Activated T-cell treated with anti-CD3 and anti-CD28 coated beads, Interleukin-2, amount 50 U/mL, for 48 hours (primary cell): ENCODE measurements around the gene RBM19.

Source experiments
- DNase-seq, 2 experiments: peaks; one replicate each; pipeline ENCODE4 v3.0.0-alpha.2; 2020

The RBM19 gene

DNA sequence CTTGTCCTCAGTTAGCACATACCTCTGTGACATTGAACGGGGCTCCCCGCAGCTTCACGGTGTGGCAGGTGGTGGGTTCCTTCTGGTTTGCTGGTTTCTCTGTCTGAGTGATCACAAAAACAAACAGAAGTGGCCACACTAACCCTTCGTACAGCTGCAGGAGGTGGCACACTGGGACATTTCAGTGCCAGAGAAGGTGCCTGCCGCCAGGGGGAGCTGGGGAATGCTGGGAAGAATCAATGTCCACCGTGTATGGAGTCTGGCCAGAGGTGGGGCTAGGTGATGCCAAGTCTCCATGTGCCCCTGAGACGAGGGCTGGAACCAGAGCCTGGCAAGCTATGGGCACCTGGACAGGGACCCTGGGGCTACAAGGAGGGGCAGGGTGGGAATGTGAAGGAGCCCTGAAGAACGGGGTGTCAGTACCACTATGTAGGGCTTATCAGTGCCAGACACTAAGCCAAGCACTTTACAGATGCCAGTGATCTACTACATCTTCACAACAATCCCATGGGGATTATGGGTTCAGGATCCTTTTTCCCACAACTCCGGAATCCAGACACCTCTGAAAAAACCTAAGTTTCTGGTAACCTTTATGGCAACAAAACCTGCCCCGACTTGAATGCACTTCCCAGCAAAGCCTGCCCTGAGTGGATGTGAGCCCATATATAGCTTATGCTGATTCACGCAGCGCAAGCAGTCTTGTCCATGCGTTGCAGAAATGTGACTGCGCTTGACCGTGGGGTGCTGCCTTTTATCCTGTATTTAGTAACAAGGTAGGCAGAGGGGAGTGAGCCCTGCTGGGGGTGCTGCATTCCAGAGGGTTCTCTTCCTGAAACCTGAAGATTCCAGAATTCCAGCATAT lies 10.8 kb downstream of the RBM19 start:
- DNase-seq = no peak

DNA sequence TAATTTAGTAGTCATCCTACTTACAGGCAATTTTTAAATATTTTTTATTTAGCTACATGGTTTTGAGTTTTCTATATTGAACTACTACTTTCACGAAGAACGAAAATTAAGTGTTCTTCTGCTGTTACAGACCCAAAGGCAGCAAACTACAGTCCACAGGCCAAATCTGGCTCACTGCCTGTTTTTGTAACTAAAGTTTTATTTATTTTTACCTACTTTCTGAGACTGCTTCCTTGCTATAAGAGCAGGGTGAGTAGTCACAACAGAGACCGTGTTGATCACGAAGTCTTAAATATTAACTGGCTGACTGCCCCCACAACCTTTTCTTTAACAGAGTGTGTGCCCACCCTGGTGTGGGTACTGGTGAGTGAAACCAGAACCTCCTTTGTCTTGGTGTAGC lies 11.6 kb downstream of the RBM19 start:
- DNase-seq = no peak

DNA sequence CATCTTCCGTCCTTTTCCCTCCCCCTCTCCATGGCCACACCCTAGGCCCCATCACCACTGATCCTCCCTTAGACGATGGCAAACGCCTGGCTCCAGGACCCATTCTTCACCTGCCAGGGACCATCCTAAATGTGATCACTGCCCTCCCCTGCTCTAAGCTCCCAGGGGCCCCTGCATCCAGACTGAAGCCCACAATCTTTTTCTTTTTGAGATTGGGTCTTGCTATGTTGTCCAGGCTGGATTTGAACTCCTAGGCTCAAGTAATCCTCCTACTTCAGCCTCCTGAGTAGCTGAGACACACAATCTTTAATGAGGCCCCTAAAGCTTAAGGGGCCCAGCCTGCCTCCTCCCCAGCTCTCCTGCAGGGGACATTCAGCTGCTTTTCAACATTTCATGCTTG lies 15.3 kb downstream of the RBM19 start:
- no peak for DNase-seq

DNA sequence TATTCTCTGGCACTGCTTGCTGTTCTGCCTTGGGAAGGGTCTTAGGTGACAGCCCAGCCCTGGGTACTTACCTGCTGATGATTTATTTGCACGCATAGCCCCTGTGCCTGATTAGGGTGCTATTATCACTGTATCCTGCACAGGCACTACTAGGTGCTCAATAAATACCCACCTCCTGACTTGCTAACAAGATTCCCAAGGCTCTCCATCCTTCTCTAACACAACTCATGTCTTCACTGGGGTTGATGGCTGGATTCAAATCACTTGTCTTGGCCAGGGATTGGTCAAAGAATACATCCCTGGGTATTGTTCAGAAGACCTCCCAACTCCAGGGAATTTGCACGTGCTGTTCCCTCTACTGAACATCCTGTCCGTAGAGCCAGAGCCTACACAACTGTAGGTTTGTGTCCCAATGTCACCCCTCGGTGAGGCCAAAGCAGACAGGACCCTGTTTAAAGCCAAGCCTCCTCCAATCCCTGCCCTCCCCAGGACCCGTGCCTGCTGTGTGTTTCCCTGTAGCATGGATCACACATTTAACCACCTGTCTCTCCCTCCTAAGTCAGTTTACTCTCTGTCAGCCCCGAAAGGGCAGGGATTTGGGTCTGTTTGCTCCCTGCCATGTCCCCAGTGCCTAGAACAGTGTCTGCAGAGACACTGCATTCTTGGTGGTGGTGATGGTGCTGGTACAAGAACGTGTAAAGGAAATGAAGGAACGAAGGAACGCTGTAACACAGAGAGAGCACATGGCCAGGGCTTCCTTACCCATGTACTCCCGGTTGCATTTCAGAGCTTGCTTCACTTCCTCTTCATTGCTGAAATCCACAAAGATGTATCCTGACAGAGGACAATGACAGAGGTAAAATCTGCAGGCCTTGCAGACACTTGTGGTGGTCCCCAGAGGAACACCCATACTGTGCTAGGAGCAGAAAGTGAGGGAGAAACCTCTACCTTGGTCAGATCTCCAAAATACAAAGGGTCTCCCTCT lies 16.5 kb downstream of the RBM19 start:
- DNase-seq = no peak

DNA sequence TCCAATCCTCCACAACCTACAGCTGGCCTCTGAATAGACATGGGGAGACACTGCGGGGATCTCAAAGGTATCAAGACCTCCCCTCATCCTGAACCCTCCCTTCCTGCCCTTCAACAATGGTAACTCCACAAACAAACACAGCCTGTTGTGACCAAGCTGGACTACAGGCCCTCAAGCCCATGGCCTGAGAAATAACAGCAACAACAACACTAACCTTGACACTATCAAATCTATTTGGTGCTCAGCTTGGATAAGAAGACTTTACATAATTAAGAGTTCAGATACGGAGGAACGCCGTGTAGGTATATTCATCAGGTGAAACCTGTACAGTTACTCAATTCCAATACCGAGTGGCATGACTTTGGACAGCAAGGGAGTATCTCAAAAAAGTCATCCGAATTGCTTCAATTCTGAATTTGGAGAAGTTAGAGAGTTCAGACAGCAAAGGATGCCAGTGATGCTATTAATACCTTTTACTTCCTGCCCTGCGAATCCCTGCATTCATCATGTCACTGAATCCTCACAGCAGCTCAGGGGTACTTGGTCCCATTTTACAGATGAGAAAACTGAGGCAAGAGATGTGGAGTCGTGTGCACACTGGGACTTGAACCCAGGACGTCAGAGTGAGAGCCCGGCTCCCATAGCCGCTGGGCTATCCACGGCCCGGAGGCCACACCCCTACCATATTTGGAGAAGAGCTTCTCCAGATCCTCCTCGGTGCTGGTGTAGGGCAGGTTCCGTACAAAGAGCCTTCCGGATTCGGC lies 17.8 kb downstream of the RBM19 start:
- no peak for DNase-seq

GRCh38 chr12:113946175-113946574 lies 19.9 kb downstream of the RBM19 start:
- DNase-seq = no peak

DNA sequence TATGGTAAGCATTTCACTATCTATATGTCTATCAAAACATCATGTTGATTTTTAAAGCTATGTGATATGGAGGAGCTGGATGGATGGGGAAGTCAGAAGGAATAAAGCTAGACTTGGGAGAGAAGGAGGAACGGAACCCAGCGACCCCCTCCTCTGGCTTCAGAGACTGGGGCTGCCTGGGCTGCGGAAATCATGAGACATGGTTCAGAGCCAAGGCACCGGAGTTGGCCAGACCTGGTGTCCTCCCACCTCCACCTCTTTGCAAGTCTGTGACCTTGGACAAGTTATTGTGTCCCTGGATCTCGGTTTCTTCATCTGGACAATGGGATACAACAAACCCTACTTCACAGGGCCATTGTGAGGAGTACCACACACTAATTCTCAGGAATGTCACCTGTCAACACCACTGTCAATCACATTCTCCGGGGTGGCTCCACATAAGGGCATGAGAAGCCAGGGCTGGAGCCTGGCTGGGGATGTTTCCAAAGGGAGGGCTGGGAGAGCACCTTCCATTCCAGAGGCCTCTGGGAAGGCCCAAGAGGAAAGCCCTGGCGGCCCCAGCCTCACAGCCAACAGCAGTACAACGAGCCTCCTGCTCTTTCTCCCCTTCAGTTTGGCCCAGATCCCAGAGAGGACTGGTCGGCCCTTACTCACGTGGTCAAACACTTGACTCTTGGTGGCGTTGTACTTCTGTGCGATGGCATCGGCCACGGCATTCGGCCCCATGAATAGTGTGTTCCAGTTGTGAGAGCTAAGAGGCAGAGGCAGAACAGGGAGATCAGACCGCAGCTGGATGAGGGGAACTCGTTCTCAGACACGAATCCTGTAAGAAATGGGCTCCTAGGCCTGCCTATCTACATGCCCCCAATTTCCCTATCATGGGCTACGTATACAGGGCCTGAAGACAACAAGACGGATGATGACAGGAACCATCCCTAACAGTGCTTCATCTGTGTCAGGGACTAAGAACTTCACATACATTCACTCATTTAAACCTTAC lies 20.7 kb downstream of the RBM19 start:
- no peak for DNase-seq

GRCh38 chr12:113942209-113942608 lies 23.9 kb downstream of the RBM19 start:
- DNase-seq = no peak

- DNase-seq = no peak
Measured at GRCh38 chr12:113941208-113941486, 25.0 kb downstream of the RBM19 start.

- no peak for DNase-seq
Measured at GRCh38 chr12:113940357-113941207, 25.5 kb downstream of the RBM19 start.

- DNase-seq = no peak
Measured at GRCh38 chr12:113939867-113940266, 26.3 kb downstream of the RBM19 start.

- DNase-seq = no peak
Measured at GRCh38 chr12:113938471-113938870, 27.7 kb downstream of the RBM19 start.

DNA sequence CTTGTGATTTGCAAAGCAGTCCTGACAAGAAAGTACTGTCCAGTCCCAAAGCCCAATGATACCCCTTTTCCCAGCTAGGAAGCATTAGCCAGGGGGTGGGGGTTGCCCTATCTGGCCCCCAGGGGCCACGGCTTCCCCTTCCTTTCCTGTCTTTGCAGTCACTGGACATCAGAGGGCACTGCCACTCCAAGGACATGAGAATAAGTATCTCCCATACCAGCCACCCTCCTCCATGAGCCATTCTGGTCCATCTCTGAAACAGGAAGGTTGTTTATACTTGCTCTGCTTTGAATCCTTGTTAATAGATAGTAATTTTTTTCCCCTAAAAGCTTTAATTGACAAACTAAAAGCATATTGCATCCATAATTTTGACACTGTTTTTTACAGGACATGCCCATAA lies 29.7 kb downstream of the RBM19 start:
- DNase-seq = no peak

DNA sequence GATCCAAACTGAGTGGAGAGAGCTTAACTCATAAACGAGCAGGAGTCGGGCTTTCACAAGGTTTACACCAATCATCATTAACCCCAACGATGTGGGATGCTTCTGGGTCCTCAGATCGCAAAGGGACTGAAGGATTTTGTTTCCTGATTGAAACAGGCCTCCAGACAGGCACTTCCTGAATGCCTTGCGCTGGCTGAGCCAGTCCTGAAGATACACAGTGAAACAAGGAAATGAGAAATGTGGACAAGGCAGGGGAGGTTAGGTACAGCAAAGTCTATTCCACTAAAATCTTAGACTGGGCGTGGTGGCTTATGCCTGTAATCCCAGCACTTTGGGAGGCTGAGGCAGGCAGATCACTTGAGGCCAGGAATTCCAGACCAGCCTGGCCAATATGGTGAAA lies 30.7 kb downstream of the RBM19 start:
- DNase-seq = no peak

DNA sequence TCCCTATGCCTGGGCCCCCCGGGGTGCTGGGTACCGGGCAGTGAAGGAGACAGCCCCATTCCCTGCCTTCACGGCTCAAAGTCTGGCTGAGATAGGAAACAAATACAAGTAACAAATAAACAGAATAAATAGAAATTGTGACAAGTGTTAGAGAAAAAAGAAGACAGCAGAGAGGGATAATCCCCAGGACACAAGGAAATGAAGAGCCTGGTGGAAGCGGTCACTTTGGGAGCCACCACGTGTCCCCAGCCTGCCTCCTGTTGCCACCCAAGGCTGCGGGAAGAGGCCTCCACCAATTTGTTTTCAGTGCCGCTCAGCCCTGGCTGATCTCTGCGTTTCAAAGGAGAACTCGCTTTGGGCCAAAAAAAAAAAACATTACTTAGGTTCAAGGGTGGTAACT lies 31.2 kb downstream of the RBM19 start:
- DNase-seq = no peak

DNA sequence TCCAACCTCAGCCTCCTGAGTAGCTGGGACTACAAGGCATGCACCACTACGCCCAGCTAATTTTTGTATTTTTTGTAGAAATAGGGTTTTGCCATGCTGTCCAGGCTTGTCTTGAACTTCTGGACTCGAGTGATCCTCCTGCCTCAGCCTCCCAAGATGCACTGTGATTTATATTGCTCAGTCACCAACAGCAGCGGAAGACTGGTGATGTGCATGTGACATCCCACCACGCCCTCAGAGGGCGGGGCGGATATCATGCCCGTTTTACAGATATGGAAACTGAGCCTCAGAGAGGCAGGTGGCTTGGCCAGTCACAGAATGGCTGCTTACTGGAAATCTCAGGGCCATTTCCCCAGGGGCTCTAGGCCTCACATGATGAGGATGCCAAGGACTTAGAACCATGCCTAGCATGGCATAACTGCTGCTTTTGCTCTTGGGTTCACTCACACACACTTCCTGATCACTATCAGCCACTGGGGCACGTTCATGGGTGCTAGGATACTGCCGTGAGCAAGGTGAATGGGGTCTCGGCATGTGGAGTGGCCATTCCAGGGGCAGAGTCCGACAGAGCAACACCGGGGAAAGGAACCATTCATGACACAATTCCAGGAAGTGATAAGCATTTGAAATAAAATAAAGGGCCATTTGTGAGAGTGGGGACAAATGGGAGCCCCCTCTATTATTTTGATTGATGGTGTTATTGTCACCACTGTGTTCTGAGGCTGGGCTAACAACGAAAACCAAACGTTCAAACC lies 31.9 kb downstream of the RBM19 start:
- DNase-seq = no peak

DNA sequence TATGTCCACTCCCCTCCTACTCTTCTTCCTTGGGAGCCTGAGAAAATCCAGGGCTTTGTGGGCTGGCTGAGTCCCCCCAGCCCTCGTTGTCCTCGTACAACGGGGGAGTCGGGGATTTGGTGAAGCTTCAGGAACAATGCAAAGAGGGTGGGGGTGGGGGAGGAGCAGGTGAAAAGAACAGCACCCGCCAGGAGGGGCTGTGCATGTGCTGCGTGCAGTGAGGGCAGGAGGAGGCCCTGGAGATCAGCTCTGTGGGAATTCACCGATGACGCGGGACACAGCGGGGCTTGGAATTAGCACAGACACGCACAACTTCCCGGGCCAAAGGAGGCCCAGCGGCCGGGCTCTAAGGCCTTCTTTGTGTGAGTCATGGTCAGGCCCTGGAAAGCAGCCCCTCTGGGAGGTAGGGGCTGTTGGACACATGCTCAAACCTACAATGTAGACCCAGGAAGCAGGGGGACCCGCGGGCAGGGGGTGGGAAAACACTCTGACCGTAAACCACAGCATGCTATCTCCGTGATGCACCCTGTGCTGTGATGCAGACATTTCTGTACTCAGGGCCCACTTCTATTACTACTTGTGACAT lies 32.8 kb downstream of the RBM19 start:
- no peak for DNase-seq

GRCh38 chr12:113932381-113933196 lies 33.5 kb downstream of the RBM19 start:
- no peak for DNase-seq

DNA sequence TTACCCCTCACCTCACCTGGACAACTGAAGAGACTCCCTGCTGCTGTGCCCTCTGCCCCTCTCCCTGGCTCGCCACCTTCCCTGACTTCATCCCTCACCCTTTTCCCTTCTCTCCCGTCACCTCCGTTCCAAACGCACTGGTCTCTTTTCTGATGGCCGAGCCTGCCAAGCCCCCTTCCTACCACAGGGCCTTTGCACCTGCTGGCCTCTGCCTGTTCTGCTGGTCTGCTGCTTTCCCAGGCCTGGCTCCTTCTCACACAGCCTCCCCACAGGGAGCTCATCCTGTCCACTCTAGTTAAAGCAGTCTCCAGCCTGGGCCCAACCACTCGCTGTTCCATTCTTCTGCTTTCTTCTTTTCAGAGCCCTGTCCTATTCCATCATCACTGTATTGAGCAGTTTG lies 34.6 kb downstream of the RBM19 start:
- DNase-seq = no peak
